PFSK-1 (cell line): ENCODE data around the gene OBSL1.

Experiments used
- FOXP2 ChIP-seq: optimal IDR thresholded peaks from 2 replicates; pipeline ENCODE3; 2011; ENCODE audit warnings: borderline replicate concordance, control low read depth, inconsistent platforms; ENCODE audit not compliant: insufficient read depth; ENCODE audit errors: extremely low read length, extremely low read depth
- POLR2AphosphoS5 ChIP-seq: IDR thresholded peaks from 2 replicates; pipeline ENCODE4 v1.6.1; 2012; ENCODE audit warnings: low read depth, mild to moderate bottlenecking, control low read depth, low read length, moderate library complexity
- REST ChIP-seq, 2 experiments: IDR thresholded peaks; 2 replicates each; pipeline versions ENCODE4 v1.6.1 to v1.8.0; 2011 to 2012; ENCODE audit warnings: low read depth in 2 of 2, low read length in 2 of 2, control low read depth in 1 of 2, inconsistent platforms in 1 of 2, mild to moderate bottlenecking in 1 of 2, moderate library complexity in 1 of 2; ENCODE audit not compliant: insufficient read depth in 1 of 2
- SIN3A ChIP-seq: IDR thresholded peaks from 2 replicates; pipeline ENCODE4 v1.6.1; 2012; ENCODE audit warnings: mild to moderate bottlenecking, low read length, moderate library complexity, borderline replicate concordance; ENCODE audit not compliant: insufficient read depth
- TAF1 ChIP-seq: IDR thresholded peaks from 2 replicates; pipeline ENCODE4 v1.6.1; 2012; ENCODE audit warnings: low read length, control low read depth, borderline replicate concordance; ENCODE audit not compliant: insufficient read depth

DNA sequence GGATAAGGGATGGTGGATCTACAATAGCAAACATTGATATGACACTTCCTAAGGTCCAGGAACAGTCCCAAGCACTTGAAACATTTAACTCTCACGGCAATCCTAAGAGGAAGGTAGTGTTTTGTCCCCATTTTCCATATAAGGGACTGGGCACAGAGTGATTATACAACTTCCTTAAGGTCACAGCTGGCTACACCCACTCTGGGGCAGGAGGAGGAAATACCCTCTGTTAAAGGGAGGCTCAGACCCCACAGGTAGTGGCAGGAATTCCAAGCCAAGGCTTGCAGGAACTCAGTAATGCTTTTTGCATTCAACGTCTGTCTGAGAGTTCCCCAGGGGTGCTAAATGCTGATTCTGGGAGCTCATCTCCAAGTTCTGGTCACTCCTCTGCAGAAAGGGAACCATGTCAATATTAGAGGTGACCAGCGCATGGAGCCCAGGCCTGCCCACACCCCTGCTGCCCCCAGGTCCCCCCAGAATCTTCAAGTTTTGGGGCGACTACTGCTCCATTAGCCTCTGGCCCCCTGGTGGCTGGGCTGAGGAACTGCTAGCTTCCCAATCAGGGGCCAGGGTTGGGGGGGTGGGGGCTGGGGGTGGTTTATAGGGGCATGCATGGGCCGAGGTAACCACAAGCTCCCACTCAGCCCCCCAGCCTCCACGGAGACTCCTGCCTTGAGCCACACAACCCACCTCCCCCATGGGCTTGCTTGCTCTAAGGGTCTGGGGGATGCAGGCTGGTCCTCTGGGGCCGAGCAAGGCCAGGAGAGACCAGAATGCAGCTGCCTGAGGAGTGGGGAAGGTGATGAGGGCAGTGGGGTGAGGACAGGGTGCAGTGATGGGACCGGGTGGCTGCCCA, 11.1 kb downstream of the OBSL1 start:
- TF ChIP-seq POLR2AphosphoS5 (no peak), REST (IDR thresholded peaks at IDR 0.05; ENCODE audit: insufficient read depth in 1 of 2, low read depth in 2 of 2, low read length in 2 of 2) (no peak), SIN3A (no peak), TAF1 (no peak), FOXP2 (no peak)
